GM12878 (cell line): Measurements from ENCODE around the gene THAP11. TPM values are rescaled to one million over a fixed set of nuclear protein-coding genes. Genes with fewer than 3 reads are reported as not detected.
A peak's percentile ranks its signal among the peaks of the same experiment; 100 is the strongest.

Experiments used
- ASH2L ChIP-seq: fragments of 300-600, 200-600 bp; sonication (generic); IDR thresholded peaks from 2 replicates; pipeline ENCODE4 v1.6.1; 2017; ENCODE audit warnings: low read depth, mild to moderate bottlenecking, borderline replicate concordance
- BACH1 ChIP-seq: fragments of 450-650 bp; IDR thresholded peaks from 2 replicates; pipeline ENCODE4 v1.6.1; 2017; ENCODE audit warnings: mild to moderate bottlenecking, borderline replicate concordance
- CBFB ChIP-seq: IDR thresholded peaks from 2 replicates; pipeline ENCODE4 v1.6.1; 2016; ENCODE audit warnings: antibody characterized with exemption, low read depth
- CEBPB ChIP-seq, 2 experiments: fragments of 150-350 bp in 1 of 2; IDR thresholded peaks; 2 replicates each; pipeline ENCODE4 v1.6.1; 2012 to 2014; ENCODE audit warnings: low read depth in 2 of 2, low read length in 2 of 2, borderline replicate concordance in 1 of 2, inconsistent platforms in 1 of 2
- CHD2 ChIP-seq: IDR thresholded peaks from 2 replicates; pipeline ENCODE4 v1.6.1; 2011; ENCODE audit warnings: low read depth, low read length, improper control_type of control experiment, borderline replicate concordance
- EED ChIP-seq: sonication (generic); IDR thresholded peaks from 2 replicates; pipeline ENCODE4 v1.6.1; 2016; ENCODE audit warnings: antibody characterized with exemption, low read depth
- EP300 ChIP-seq, 2 experiments: fragments of 150-350 bp in 1 of 2; IDR thresholded peaks; 2 replicates each; pipeline ENCODE4 v1.6.1; 2011 to 2012; ENCODE audit warnings: low read depth in 2 of 2, low read length in 2 of 2, borderline replicate concordance in 1 of 2, improper control_type of control experiment in 1 of 2, inconsistent platforms in 1 of 2; ENCODE audit not compliant: control insufficient read depth in 1 of 2
- ESRRA ChIP-seq: IDR thresholded peaks from 2 replicates; pipeline ENCODE4 v1.6.1; 2012; ENCODE audit warnings: mild to moderate bottlenecking, low read length, improper control_type of control experiment
- GABPA ChIP-seq: IDR thresholded peaks from 2 replicates; pipeline ENCODE4 v1.6.1; 2014; ENCODE audit warnings: antibody characterized with exemption, low read depth, mild to moderate bottlenecking, inconsistent platforms
- HDGF ChIP-seq: fragments of 450-650 bp; IDR thresholded peaks from 2 replicates; pipeline ENCODE4 v1.6.1; 2016; ENCODE audit warnings: antibody characterized with exemption
- JUND ChIP-seq: IDR thresholded peaks from 2 replicates; pipeline ENCODE4 v1.6.1; 2012; ENCODE audit warnings: low read depth, mild to moderate bottlenecking, low read length, improper control_type of control experiment, moderate library complexity
- MTA2 ChIP-seq: fragments of 450-650 bp; IDR thresholded peaks from 2 replicates; pipeline ENCODE4 v1.6.1; 2016; ENCODE audit warnings: low read depth, mild to moderate bottlenecking, moderate library complexity
- PKNOX1 ChIP-seq: fragments of 450-650 bp; IDR thresholded peaks from 2 replicates; pipeline ENCODE4 v1.6.1; 2016; ENCODE audit warnings: mild to moderate bottlenecking
- PML ChIP-seq: IDR thresholded peaks from 2 replicates; pipeline ENCODE4 v1.6.1; 2012; ENCODE audit warnings: low read length, inconsistent platforms
- RCOR1 ChIP-seq: conservative IDR thresholded peaks from 2 replicates; pipeline ENCODE4 v1.6.1; 2012; ENCODE audit warnings: low read depth, low read length, improper control_type of control experiment
- SIX5 ChIP-seq: IDR thresholded peaks from 2 replicates; pipeline ENCODE4 v1.6.1; 2011; ENCODE audit warnings: mild to moderate bottlenecking, low read depth, low read length, moderate library complexity; ENCODE audit not compliant: severe bottlenecking
- STAT3 ChIP-seq: IDR thresholded peaks from 2 replicates; pipeline ENCODE4 v1.6.1; 2011; ENCODE audit warnings: low read depth, low read length, improper control_type of control experiment
- SUPT20H ChIP-seq: IDR thresholded peaks from 2 replicates; pipeline ENCODE4 v1.6.1; 2011; ENCODE audit warnings: low read depth, mild to moderate bottlenecking, low read length, moderate library complexity, borderline replicate concordance; ENCODE audit not compliant: control insufficient read depth
- TAF1 ChIP-seq: IDR thresholded peaks from 2 replicates; pipeline ENCODE4 v1.6.1; 2011; ENCODE audit warnings: mild to moderate bottlenecking, low read depth, low read length, borderline replicate concordance
- TBL1XR1 ChIP-seq: IDR thresholded peaks from 2 replicates; pipeline ENCODE4 v1.6.1; 2012; ENCODE audit warnings: low read depth, low read length, improper control_type of control experiment
- USF1 ChIP-seq: IDR thresholded peaks from 2 replicates; pipeline ENCODE4 v1.6.1; 2011; ENCODE audit warnings: borderline replicate concordance, low read depth, mild to moderate bottlenecking, moderate library complexity, mixed read lengths, low read length; ENCODE audit not compliant: insufficient read depth; ENCODE audit errors: extremely low read length
- YY1 ChIP-seq: IDR thresholded peaks from 2 replicates; pipeline ENCODE4 v1.6.1; 2011; ENCODE audit warnings: low read depth, mild to moderate bottlenecking, low read length
- ZBED1 ChIP-seq: IDR thresholded peaks from 2 replicates; pipeline ENCODE4 v1.6.1; 2016; ENCODE audit warnings: borderline replicate concordance
- ZNF207 ChIP-seq: fragments of 450-650 bp; IDR thresholded peaks from 2 replicates; pipeline ENCODE4 v1.6.1; 2014; ENCODE audit warnings: antibody characterized with exemption, mild to moderate bottlenecking, borderline replicate concordance
- ZNF622 ChIP-seq: fragments of 450-650 bp; IDR thresholded peaks from 2 replicates; pipeline ENCODE4 v1.6.1; 2017; ENCODE audit warnings: mild to moderate bottlenecking, inconsistent platforms
- polyA plus RNA-seq, 11 experiments: library from polyadenylated mRNA; depleted of rRNA in 4 of 11; unstranded in 6 of 11; stranded (reverse) in 5 of 11; fragments of >200 nt; fragmentation: Nextera tagmentation in 4 of 11; fragmentation: Illumina TruSeq in 1 of 11; extraction: Ambion mirVana in 4 of 11; extraction: Trizol in 1 of 11; gene quantifications; 1 replicate in 1 of 11; 2 replicates in 10 of 11; pipeline versions ENCODE4 v1.2.1 to v1.2.3, GENCODE V29; 2011 to 2016; ENCODE audit warnings: inconsistent platforms in 2 of 11, missing spikeins in 2 of 11, low read depth in 1 of 11
- total RNA-seq, 4 experiments: library from RNA; depleted of rRNA in 3 of 4; stranded (reverse); fragments of >200 nt in 3 of 4; fragmentation: Illumina TruSeq in 1 of 4; extraction: Trizol in 1 of 4; gene quantifications; 2 replicates each; pipeline versions ENCODE4 v1.2.1 to v1.2.3, GENCODE V29; 2013 to 2021
- TF ChIP-seq, protein P1 (sequence below): fragments of 450-650 bp; conservative IDR thresholded peaks from 2 replicates; pipeline ENCODE4 v1.6.1; 2017; ENCODE audit warnings: mild to moderate bottlenecking, moderate library complexity
- TF ChIP-seq, protein P2 (sequence below): IDR thresholded peaks from 2 replicates; pipeline ENCODE4 v1.6.1; 2011; ENCODE audit warnings: low read depth, mild to moderate bottlenecking, low read length, moderate library complexity, borderline replicate concordance; ENCODE audit errors: extremely low read depth

THAP11 gene
- total and polyA plus RNA-seq, 10 of the 15 experiments (the other 5 are each of a cell fraction or from before 2014, with no cell fraction given): 2.5 to 36.7 (median 21.4) TPM

DNA sequence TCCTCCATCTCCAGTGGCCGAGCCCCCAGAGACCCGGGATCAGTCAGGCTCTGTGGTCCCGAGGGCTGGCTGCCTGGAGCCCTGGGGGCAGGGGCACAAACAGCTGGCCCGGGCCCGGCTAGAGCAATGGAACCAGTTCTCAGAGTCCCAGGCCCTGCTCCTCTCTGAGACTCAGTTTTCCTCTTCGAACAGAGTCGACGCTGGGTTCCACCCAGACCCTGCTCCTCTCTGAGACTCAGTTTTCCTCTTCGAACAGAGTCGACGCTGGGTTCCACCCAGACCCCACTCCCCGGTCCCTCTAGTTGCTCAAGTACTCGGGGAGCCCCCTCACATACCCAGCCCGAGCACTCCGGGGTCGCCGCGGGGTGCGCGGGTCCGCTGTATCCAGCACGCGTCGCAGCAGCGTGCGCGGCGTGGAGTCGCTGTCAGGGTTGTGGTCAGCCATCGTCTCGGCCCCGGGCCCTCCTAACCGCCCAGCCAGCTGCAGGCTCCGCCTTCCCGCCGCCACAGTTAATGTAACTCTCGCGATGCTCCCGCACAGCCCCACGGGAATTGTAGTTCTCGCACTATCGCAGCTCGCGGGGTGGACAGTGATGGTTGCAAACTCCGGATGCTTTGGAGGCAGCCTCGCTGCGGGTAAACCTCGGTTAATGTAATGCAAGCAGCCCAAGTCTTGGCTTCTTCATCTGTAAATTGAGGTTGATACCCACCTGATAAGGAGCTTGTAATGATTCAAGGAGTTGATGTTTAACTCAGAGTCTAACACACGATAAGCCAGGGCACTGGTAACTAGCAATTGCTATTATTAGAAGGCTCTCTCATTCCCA is 8.5 kb upstream of the THAP11 start (continued):
- TF ChIP-seq TAF1 (peak; percentile 99), BACH1 (peak; percentile 70; the same call in 1 of the 2 replicates), USF1 (no peak), RCOR1 (peak; percentile 97; the same call in 1 of the 2 replicates), JUND (no peak), SUPT20H (no peak), HDGF (no peak), PML (no peak), CBFB (peak; percentile 96), ZBED1 (no peak), EED (no peak), GABPA (no peak), TBL1XR1 (peak; percentile 31; the same call in 1 of the 2 replicates), STAT3 (no peak), ESRRA (no peak), EP300 (IDR thresholded peaks at IDR 0.05; ENCODE audit: borderline replicate concordance in 1 of 2, control insufficient read depth in 1 of 2, low read depth in 2 of 2, low read length in 2 of 2) (0 out of 4 replicates have a peak, but pooled peaks of 1 of the 2 experiments have one; percentile 7), ASH2L (no peak), CHD2 (peak; percentile 100), SIX5 (peak; percentile 97), YY1 (peak; percentile 94), MTA2 (no peak), ZNF622 (no peak), CEBPB (IDR thresholded peaks at IDR 0.05; ENCODE audit: borderline replicate concordance in 1 of 2, low read depth in 2 of 2, low read length in 2 of 2) (no peak), ZNF207 (peak; percentile 52; the same call in 1 of the 2 replicates), PKNOX1 (peak; percentile 69; the same call in 1 of the 2 replicates)
- TF ChIP-seq, protein P1, sequence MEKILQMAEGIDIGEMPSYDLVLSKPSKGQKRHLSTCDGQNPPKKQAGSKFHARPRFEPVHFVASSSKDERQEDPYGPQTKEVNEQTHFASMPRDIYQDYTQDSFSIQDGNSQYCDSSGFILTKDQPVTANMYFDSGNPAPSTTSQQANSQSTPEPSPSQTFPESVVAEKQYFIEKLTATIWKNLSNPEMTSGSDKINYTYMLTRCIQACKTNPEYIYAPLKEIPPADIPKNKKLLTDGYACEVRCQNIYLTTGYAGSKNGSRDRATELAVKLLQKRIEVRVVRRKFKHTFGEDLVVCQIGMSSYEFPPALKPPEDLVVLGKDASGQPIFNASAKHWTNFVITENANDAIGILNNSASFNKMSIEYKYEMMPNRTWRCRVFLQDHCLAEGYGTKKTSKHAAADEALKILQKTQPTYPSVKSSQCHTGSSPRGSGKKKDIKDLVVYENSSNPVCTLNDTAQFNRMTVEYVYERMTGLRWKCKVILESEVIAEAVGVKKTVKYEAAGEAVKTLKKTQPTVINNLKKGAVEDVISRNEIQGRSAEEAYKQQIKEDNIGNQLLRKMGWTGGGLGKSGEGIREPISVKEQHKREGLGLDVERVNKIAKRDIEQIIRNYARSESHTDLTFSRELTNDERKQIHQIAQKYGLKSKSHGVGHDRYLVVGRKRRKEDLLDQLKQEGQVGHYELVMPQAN: peak; percentile 84; the same call in 1 of the 2 replicates
- TF ChIP-seq, protein P2, sequence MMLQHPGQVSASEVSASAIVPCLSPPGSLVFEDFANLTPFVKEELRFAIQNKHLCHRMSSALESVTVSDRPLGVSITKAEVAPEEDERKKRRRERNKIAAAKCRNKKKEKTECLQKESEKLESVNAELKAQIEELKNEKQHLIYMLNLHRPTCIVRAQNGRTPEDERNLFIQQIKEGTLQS: no peak
